ENCODE results near the gene PLCH1.

DNA sequence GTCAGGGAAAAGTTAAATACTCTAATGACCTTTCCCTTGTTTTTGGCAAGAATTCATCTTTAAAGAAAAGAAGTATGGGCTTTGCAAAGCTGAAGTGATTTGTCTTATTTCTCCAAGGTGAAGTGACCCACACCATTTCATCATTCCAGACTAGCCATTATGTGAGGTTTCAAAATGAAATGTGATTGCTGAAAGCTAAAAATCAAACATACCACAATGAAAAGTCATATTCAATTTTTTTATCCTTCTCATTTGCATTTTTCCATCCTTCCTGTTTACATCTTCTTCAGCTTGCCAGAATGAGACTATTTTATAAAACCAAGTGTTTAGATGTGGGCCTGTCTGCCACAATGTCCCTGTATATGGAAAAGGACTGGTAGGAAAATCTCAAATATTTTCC is 309.1 kb downstream of the PLCH1 start:
- TF ChIP-seq, protein P1, sequence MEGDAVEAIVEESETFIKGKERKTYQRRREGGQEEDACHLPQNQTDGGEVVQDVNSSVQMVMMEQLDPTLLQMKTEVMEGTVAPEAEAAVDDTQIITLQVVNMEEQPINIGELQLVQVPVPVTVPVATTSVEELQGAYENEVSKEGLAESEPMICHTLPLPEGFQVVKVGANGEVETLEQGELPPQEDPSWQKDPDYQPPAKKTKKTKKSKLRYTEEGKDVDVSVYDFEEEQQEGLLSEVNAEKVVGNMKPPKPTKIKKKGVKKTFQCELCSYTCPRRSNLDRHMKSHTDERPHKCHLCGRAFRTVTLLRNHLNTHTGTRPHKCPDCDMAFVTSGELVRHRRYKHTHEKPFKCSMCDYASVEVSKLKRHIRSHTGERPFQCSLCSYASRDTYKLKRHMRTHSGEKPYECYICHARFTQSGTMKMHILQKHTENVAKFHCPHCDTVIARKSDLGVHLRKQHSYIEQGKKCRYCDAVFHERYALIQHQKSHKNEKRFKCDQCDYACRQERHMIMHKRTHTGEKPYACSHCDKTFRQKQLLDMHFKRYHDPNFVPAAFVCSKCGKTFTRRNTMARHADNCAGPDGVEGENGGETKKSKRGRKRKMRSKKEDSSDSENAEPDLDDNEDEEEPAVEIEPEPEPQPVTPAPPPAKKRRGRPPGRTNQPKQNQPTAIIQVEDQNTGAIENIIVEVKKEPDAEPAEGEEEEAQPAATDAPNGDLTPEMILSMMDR (conservative IDR thresholded peaks at IDR 0.05; ENCODE audit: low read depth in 2 of 2), result no peak
- TF ChIP-seq ZNF114 (CRISPR knock-in tag; IDR thresholded peaks at IDR 0.05) (no peak), EZH2phosphoT487 (IDR thresholded peaks at IDR 0.05; ENCODE audit: unreplicated experiment) (no peak), CREB1 (CRISPR knock-in tag; IDR thresholded peaks at IDR 0.05; ENCODE audit: low read depth) (no peak), REST (IDR thresholded peaks at IDR 0.05; ENCODE audit: unreplicated experiment) (no peak), EZH2 (IDR thresholded peaks at IDR 0.05; ENCODE audit: low read depth, unreplicated experiment) (no peak)
- TF ChIP-seq, protein P2, sequence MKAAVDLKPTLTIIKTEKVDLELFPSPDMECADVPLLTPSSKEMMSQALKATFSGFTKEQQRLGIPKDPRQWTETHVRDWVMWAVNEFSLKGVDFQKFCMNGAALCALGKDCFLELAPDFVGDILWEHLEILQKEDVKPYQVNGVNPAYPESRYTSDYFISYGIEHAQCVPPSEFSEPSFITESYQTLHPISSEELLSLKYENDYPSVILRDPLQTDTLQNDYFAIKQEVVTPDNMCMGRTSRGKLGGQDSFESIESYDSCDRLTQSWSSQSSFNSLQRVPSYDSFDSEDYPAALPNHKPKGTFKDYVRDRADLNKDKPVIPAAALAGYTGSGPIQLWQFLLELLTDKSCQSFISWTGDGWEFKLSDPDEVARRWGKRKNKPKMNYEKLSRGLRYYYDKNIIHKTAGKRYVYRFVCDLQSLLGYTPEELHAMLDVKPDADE (IDR thresholded peaks at IDR 0.05), result no peak
